ENCODE measurements around the gene SYT7. TPM values are rescaled to one million over a fixed set of nuclear protein-coding genes. Genes with fewer than 3 reads are reported as not detected.

The SYT7 gene
- total and polyA plus RNA-seq, 2 donors (not counting 1 experiment from before 2014, with no cell fraction given): not detected

GRCh38 chr11:61596990-61597389 lies 16.1 kb upstream of the SYT7 start:
- Histone ChIP-seq H3K27me3 (replicated peaks in 1 of 4; ENCODE audit: control extremely low read depth in 1 of 4, control insufficient read depth in 3 of 4, insufficient read depth in 4 of 4, low read length in 3 of 4) (peaks cover 0 to 35% (median 0%) of the 10 kb centered on the region in 4 experiments), H3K79me2 (ENCODE audit: control insufficient read depth, insufficient read depth, low read length) (no peaks in the 10 kb centered on the region), H3K4me2 (replicated peaks; ENCODE audit: low read depth, low read length, poor library complexity, severe bottlenecking) (no peak overlapping the region), H4K20me1 (ENCODE audit: control insufficient read depth, insufficient read depth, low read length, poor library complexity, severe bottlenecking) (no peaks in the 10 kb centered on the region), H3K36me3 (replicated peaks in 1 of 2; ENCODE audit: control extremely low read depth in 1 of 2, control insufficient read depth in 1 of 2, extremely low read depth in 1 of 2, insufficient read depth in 2 of 2, low read length in 1 of 2) (no peaks in the 10 kb centered on the region), H3K9me3 (ENCODE audit: control extremely low read depth in 1 of 3, control insufficient read depth in 2 of 3, insufficient read depth in 1 of 3, low read length in 2 of 3) (no peaks in the 10 kb centered on the region), H2AFZ (ENCODE audit: insufficient read depth, low read depth, low read length, poor library complexity, severe bottlenecking) (no peak overlapping the region), H3K27ac (ENCODE audit: low read length in 2 of 2) (no peak overlapping the region), H3K4me3 (ENCODE audit: control extremely low read depth in 1 of 5, extremely low read depth in 1 of 5, insufficient read depth in 1 of 5, low read depth in 2 of 5, low read length in 4 of 5) (no peak overlapping the region), H3K4me1 (ENCODE audit: control insufficient read depth in 2 of 2, insufficient read depth in 2 of 2, low read length in 2 of 2) (no peaks in the 10 kb centered on the region), H3K9ac (ENCODE audit: low read length) (no peak overlapping the region)
- H3K4me1 Mint-ChIP-seq: no peaks in the 10 kb centered on the region
- no peak for ATAC-seq (ENCODE audit: low read depth)
- no peak overlapping the region for H3K27ac Mint-ChIP-seq
- H3K27me3 Mint-ChIP-seq: peaks cover 34% of the 10 kb centered on the region
- TF ChIP-seq CTCF (IDR thresholded peaks at IDR 0.05) (no peak), EZH2 (IDR thresholded peaks at IDR 0.05; ENCODE audit: borderline replicate concordance, insufficient read depth, low read depth, low read length, poor library complexity, severe bottlenecking) (no peak)
- DNase-seq: no peak
- H3K4me3 Mint-ChIP-seq: no peak overlapping the region
- CTCF ChIA-PET: no interaction called here
- H3K9me3 Mint-ChIP-seq (ENCODE audit: insufficient read depth): no peaks in the 10 kb centered on the region
- POLR2A ChIA-PET: no interaction called here
- intact Hi-C loops (cut with micrococcal nuclease): no loop called here
- 88% methylated on average over 7 of the region's 7 CpGs for WGBS (ENCODE audit: insufficient coverage)

- H4K20me1 ChIP-seq (ENCODE audit: control insufficient read depth, insufficient read depth, low read length, poor library complexity, severe bottlenecking): no peaks in the 10 kb centered on the region
- no peak overlapping the region for H3K27ac ChIP-seq (ENCODE audit: low read length in 2 of 2)
- H3K4me1 ChIP-seq (ENCODE audit: control insufficient read depth in 2 of 2, insufficient read depth in 2 of 2, low read length in 2 of 2): no peaks in the 10 kb centered on the region
- Mint-ChIP-seq H3K27me3 (peaks cover 38% of the 10 kb centered on the region), H3K4me3 (no peak overlapping the region), H3K27ac (no peak overlapping the region), H3K9me3 (ENCODE audit: insufficient read depth) (no peaks in the 10 kb centered on the region), H3K4me1 (no peaks in the 10 kb centered on the region)
- no peak for ATAC-seq (ENCODE audit: low read depth)
- WGBS (ENCODE audit: insufficient coverage): no CpG with 5 or more reads among the region's 1 CpG
- POLR2A ChIA-PET: no interaction called here
- peaks cover 0 to 39% (median 0%) of the 10 kb centered on the region in 4 experiments for H3K27me3 ChIP-seq (replicated peaks in 1 of 4; ENCODE audit: control extremely low read depth in 1 of 4, control insufficient read depth in 3 of 4, insufficient read depth in 4 of 4, low read length in 3 of 4)
- H3K36me3 ChIP-seq (replicated peaks in 1 of 2; ENCODE audit: control extremely low read depth in 1 of 2, control insufficient read depth in 1 of 2, extremely low read depth in 1 of 2, insufficient read depth in 2 of 2, low read length in 1 of 2): no peaks in the 10 kb centered on the region
- DNase-seq: no peak
- H3K4me2 ChIP-seq (replicated peaks; ENCODE audit: low read depth, low read length, poor library complexity, severe bottlenecking): no peak overlapping the region
- TF ChIP-seq CTCF (IDR thresholded peaks at IDR 0.05) (no peak), EZH2 (IDR thresholded peaks at IDR 0.05; ENCODE audit: borderline replicate concordance, insufficient read depth, low read depth, low read length, poor library complexity, severe bottlenecking) (no peak)
- H3K4me3 ChIP-seq (ENCODE audit: control extremely low read depth in 1 of 5, extremely low read depth in 1 of 5, insufficient read depth in 1 of 5, low read depth in 2 of 5, low read length in 4 of 5): no peak overlapping the region
- intact Hi-C loops (cut with micrococcal nuclease): no loop called here
- CTCF ChIA-PET: no interaction called here
- H3K9ac ChIP-seq (ENCODE audit: low read length): no peak overlapping the region
- no peaks in the 10 kb centered on the region for H3K79me2 ChIP-seq (ENCODE audit: control insufficient read depth, insufficient read depth, low read length)
- no peak overlapping the region for H2AFZ ChIP-seq (ENCODE audit: insufficient read depth, low read depth, low read length, poor library complexity, severe bottlenecking)
- no peaks in the 10 kb centered on the region for H3K9me3 ChIP-seq (ENCODE audit: control extremely low read depth in 1 of 3, control insufficient read depth in 2 of 3, insufficient read depth in 1 of 3, low read length in 2 of 3)
Measured at GRCh38 chr11:61596542-61596941, 15.7 kb upstream of the SYT7 start.
